HFFc6 (cell line): Measurements from ENCODE around the gene SVIL. TPM values are rescaled to one million over a fixed set of nuclear protein-coding genes. Genes with fewer than 3 reads are reported as not detected.
"Not testable (repeated sequence)": the region's sequence is repeated elsewhere in the genome, so short reads cannot be mapped to it uniquely, and the experiment has no call there.

Experiments
- DNase-seq: peaks from one replicate; pipeline ENCODE4 v3.0.0-alpha.2; 2018
- H3K27ac Mint-ChIP-seq: 2 replicates; pipeline ENCODE4 v1.8.0; 2020; ENCODE audit warnings: mild to moderate bottlenecking, mixed read lengths
- H3K27me3 Mint-ChIP-seq: 2 replicates; pipeline ENCODE4 v1.8.0; 2021; ENCODE audit warnings: mild to moderate bottlenecking, moderate library complexity, mixed read lengths; ENCODE audit not compliant: insufficient read depth
- H3K36me3 Mint-ChIP-seq: 2 replicates; pipeline ENCODE4 v1.8.0; 2021; ENCODE audit warnings: low read depth, mixed read lengths
- H3K4me1 Mint-ChIP-seq: 2 replicates; pipeline ENCODE4 v1.8.0; 2020; ENCODE audit warnings: low read depth, mixed read lengths
- H3K4me3 Mint-ChIP-seq: 2 replicates; pipeline ENCODE4 v1.8.0; 2020; ENCODE audit warnings: mild to moderate bottlenecking, moderate library complexity, mixed read lengths
- H3K9me3 Mint-ChIP-seq: 2 replicates; pipeline ENCODE4 v1.8.0; 2020; ENCODE audit warnings: mild to moderate bottlenecking, mixed read lengths
- CTCF ChIP-seq: fragments of 200-600 bp; sonication (generic); IDR thresholded peaks from 2 replicates; pipeline ENCODE4 v1.5.0; 2021; ENCODE audit warnings: antibody characterized with exemption, mild to moderate bottlenecking
- total RNA-seq, 6 experiments: library from RNA; stranded (reverse); fragmentation: NEBNext Ultra II Directional; extraction: Animal tissue kit (Norgen Biotek cat#: 25700); gene quantifications; 2 replicates in 1 of 6; 3 replicates in 5 of 6; pipeline ENCODE4 v1.2.3, GENCODE V29; 2021

Gene SVIL
- total RNA-seq, 6 experiments from 2014 or later: 0.22 to 0.89 (median 0.48) TPM

GRCh38 chr10:29569795-29570194, 65.0 kb downstream of the SVIL start:
- no peak overlapping the region for H3K4me3 Mint-ChIP-seq
- no peaks in the 10 kb centered on the region for H3K36me3 Mint-ChIP-seq
- H3K4me1 Mint-ChIP-seq: no peaks in the 10 kb centered on the region
- H3K27ac Mint-ChIP-seq: no peak overlapping the region
- no peaks in the 10 kb centered on the region for H3K9me3 Mint-ChIP-seq
- TF ChIP-seq CTCF: no peak
- DNase-seq: no peak
- peaks cover 28% of the 10 kb centered on the region for H3K27me3 Mint-ChIP-seq

- Mint-ChIP-seq H3K36me3 (no peaks in the 10 kb centered on the region), H3K9me3 (no peaks in the 10 kb centered on the region), H3K27me3 (peaks cover 32% of the 10 kb centered on the region), H3K4me3 (no peak overlapping the region), H3K4me1 (no peaks in the 10 kb centered on the region), H3K27ac (no peak overlapping the region)
- no peak for TF ChIP-seq CTCF
- no peak for DNase-seq
Observed at GRCh38 chr10:29567003-29567402, 67.8 kb downstream of the SVIL start.

- not testable (repeated sequence) for H3K9me3 Mint-ChIP-seq, H3K36me3 Mint-ChIP-seq, H3K27ac Mint-ChIP-seq, H3K4me1 Mint-ChIP-seq, H3K4me3 Mint-ChIP-seq, DNase-seq
- peaks cover 29% of the 10 kb centered on the region for H3K27me3 Mint-ChIP-seq
Observed at GRCh38 chr10:29566209-29566608, 68.6 kb downstream of the SVIL start.

GRCh38 chr10:29563420-29564035, 71.2 kb downstream of the SVIL start:
- H3K27ac Mint-ChIP-seq: no peak overlapping the region
- no peaks in the 10 kb centered on the region for H3K9me3 Mint-ChIP-seq

GRCh38 chr10:29563006-29563405, 71.8 kb downstream of the SVIL start:
- not testable (repeated sequence) for H3K4me3 Mint-ChIP-seq, H3K27ac Mint-ChIP-seq, DNase-seq, H3K9me3 Mint-ChIP-seq, H3K4me1 Mint-ChIP-seq, H3K36me3 Mint-ChIP-seq
- H3K27me3 Mint-ChIP-seq: peaks cover 27% of the 10 kb centered on the region

More at GRCh38 chr10:29563420-29564035, 71.2 kb downstream of the SVIL start:
- Mint-ChIP-seq H3K4me1 (no peaks in the 10 kb centered on the region), H3K36me3 (no peaks in the 10 kb centered on the region), H3K27me3 (peaks cover 27% of the 10 kb centered on the region), H3K4me3 (no peak overlapping the region)
- TF ChIP-seq CTCF: no peak
- no peak for DNase-seq

GRCh38 chr10:29559996-29560395, 74.8 kb downstream of the SVIL start:
- no peaks in the 10 kb centered on the region for H3K36me3 Mint-ChIP-seq

More at GRCh38 chr10:29559996-29560395, 74.8 kb downstream of the SVIL start:
- no peak for DNase-seq
- H3K27me3 Mint-ChIP-seq: peaks cover 10% of the 10 kb centered on the region; the same call in 1 of the 2 replicates
- TF ChIP-seq CTCF: no peak
- peaks cover 16% of the 10 kb centered on the region for H3K4me1 Mint-ChIP-seq
- no peak overlapping the region for H3K27ac Mint-ChIP-seq
- H3K4me3 Mint-ChIP-seq: no peak overlapping the region
- H3K9me3 Mint-ChIP-seq: no peaks in the 10 kb centered on the region
